Lower lobe of right lung (tissue), 2 donors: ENCODE data around the gene FAAP100. TPM values are rescaled to one million over a fixed set of nuclear protein-coding genes. Genes with fewer than 3 reads are reported as not detected.
A peak's percentile ranks its signal among the peaks of the same experiment; 100 is the strongest.

ENCODE experiments used
- ATAC-seq, 2 donors: fragments of 200-7000 bp; cut with Tn5 transposase; one replicate each; pipeline ENCODE4 v1.9.1; 2020 to 2022; ENCODE audit warnings: mild to moderate bottlenecking in 2 of 2, moderate library complexity in 2 of 2
- DNase-seq: peaks from one replicate; pipeline ENCODE4 v3.0.0-alpha.2; 2020
- H3K27ac ChIP-seq: fragments of 200-600 bp; one replicate; pipeline ENCODE4 v1.8.0; 2022
- H3K27me3 ChIP-seq: fragments of 200-600 bp; one replicate; pipeline ENCODE4 v1.8.0; 2022; ENCODE audit warnings: low read depth
- H3K36me3 ChIP-seq: fragments of 200-600 bp; one replicate; pipeline ENCODE4 v1.8.0; 2022; ENCODE audit warnings: mild to moderate bottlenecking
- H3K4me1 ChIP-seq: fragments of 200-600 bp; one replicate; pipeline ENCODE4 v1.8.0; 2022
- H3K4me3 ChIP-seq: fragments of 200-600 bp; one replicate; pipeline ENCODE4 v1.8.0; 2022; ENCODE audit warnings: mild to moderate bottlenecking
- H3K9me3 ChIP-seq: fragments of 200-600 bp; one replicate; pipeline ENCODE4 v1.8.0; 2022
- intact Hi-C: fragments of 100-400 bp; cut with DNase I; formaldehyde crosslinking; loops from one replicate; pipeline ENCODE4 v1.11.0; 2022
- total RNA-seq: library from RNA; stranded (reverse); fragmentation: NEBNext Ultra II Directional; extraction: Animal tissue kit (Norgen Biotek cat#: 25700); gene quantifications from one replicate; pipeline ENCODE4 v1.2.1, GENCODE V29; 2021
- TF ChIP-seq, protein P1 (sequence below): fragments of 200-600 bp; IDR thresholded peaks from one replicate; pipeline ENCODE4 v1.8.0; 2022; ENCODE audit warnings: antibody characterized with exemption, mild to moderate bottlenecking
- donor health status: DM: no; HTN: yes; CAD: no; lungs with severe emphysema.

Gene FAAP100
- total RNA-seq, 1 donor from 2014 or later = 26.0 TPM

DNA sequence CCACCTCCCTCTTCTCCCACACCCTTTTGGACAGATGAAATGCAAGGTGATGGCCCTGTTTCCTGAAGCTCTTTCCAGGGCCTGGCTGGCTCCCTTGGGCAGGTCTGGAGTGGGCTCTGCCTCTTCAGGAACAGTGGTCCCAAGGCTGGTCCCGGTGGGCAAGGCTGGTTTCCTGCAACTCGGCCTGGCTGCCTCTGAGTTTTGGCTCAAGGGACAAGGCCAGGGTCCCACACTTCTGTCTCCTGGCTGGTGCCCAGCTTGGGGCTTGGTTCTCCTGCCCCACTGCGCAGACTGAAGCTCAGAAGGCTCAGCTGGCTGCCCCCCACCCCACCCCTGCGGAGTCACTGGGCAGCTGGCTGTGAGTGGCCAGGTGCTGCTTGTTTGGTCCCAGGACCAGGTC is 35.7 kb downstream of the FAAP100 start:
- intact Hi-C loops = no loop called here
- TF ChIP-seq, protein P1, sequence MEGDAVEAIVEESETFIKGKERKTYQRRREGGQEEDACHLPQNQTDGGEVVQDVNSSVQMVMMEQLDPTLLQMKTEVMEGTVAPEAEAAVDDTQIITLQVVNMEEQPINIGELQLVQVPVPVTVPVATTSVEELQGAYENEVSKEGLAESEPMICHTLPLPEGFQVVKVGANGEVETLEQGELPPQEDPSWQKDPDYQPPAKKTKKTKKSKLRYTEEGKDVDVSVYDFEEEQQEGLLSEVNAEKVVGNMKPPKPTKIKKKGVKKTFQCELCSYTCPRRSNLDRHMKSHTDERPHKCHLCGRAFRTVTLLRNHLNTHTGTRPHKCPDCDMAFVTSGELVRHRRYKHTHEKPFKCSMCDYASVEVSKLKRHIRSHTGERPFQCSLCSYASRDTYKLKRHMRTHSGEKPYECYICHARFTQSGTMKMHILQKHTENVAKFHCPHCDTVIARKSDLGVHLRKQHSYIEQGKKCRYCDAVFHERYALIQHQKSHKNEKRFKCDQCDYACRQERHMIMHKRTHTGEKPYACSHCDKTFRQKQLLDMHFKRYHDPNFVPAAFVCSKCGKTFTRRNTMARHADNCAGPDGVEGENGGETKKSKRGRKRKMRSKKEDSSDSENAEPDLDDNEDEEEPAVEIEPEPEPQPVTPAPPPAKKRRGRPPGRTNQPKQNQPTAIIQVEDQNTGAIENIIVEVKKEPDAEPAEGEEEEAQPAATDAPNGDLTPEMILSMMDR = no peak
- Histone ChIP-seq H3K4me1 (peaks cover 50% of the 10 kb centered on the region), H3K27me3 (peaks cover 7% of the 10 kb centered on the region), H3K4me3 (peak overlapping the region; percentile 94), H3K36me3 (peaks cover 4% of the 10 kb centered on the region), H3K9me3 (no peaks in the 10 kb centered on the region), H3K27ac (no peak overlapping the region)
- DNase-seq (peak; percentile 46), ATAC-seq (no peak)

GRCh38 chr17:81515530-81516041 is 36.6 kb downstream of the FAAP100 start:
- Histone ChIP-seq H3K27me3 (peaks cover 7% of the 10 kb centered on the region), H3K36me3 (peaks cover 13% of the 10 kb centered on the region), H3K9me3 (no peaks in the 10 kb centered on the region), H3K27ac (peak overlapping the region; percentile 100), H3K4me3 (peak overlapping the region; percentile 94), H3K4me1 (peaks cover 50% of the 10 kb centered on the region)
- ATAC-seq (no peak), DNase-seq (peak; percentile 59)
- intact Hi-C loops = no loop called here
- TF ChIP-seq, protein P1 = no peak

DNA sequence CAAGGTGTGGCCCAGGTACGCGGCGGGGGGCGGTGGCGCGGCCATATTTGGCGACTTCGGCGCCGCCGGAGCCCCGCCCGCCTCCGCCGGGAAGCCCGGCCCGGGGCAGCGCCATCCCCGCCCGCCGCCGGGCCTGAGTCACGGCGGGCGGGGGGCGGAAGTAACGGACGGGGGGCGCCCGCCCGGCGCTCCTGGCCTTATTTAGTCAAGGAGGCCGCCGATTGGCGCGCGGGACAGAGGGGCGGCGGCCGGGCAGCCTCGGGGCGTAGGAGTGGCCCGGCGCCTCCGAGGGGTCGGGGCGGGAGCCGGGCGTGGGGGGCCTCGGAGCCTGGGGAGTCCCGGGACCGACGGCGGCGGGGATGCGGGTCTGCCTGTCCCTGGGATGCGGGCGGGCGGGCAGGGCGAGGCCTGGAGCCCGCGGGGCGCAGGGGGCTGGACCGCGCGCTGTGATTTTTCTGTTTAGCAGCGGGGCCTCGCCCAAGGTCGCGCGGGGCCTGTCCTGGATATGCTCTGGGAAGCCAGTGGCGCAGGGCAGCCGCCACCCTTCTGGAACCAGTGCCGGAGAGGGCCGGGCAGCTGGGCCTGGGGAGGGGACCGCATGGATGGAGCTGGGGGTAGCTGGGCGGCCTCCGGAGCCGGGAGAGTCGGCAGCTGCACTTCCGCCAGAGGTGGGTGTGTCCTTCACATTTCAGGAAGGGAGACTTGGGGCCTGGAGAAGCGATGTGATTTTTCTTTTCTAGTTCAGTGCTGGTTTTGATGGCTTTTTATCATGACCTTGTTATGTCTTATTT is 37.2 kb downstream of the FAAP100 start:
- Histone ChIP-seq H3K4me1 (peaks cover 49% of the 10 kb centered on the region), H3K27me3 (peaks cover 6% of the 10 kb centered on the region), H3K4me3 (peak overlapping the region; percentile 94), H3K9me3 (no peaks in the 10 kb centered on the region), H3K27ac (peak overlapping the region; percentile 100), H3K36me3 (peaks cover 19% of the 10 kb centered on the region)
- intact Hi-C loops = no loop called here
- DNase-seq = peak; percentile 89
- TF ChIP-seq, protein P1 = no peak
- peak; percentile 55 to 58 for ATAC-seq

DNA sequence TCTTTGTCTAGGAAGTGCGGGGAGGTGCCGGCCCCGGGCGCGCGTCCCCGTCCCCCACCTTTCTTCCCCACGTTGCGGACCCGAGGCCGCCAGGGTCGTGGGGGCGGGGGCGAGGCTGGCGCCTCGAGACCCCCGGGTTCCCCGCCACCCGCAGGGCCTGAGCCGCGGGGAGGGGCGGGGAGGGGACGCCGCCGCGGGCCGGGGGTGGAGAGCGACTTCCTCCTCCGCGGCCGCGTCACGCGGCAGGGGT is 37.7 kb downstream of the FAAP100 start:
- H3K27ac ChIP-seq = peak overlapping the region; percentile 100
- H3K4me3 ChIP-seq = peak overlapping the region; percentile 94
- peaks cover 24% of the 10 kb centered on the region for H3K36me3 ChIP-seq
- intact Hi-C loops = no loop called here
- peaks cover under 1% of the 10 kb centered on the region for H3K27me3 ChIP-seq
- DNase-seq (no peak), ATAC-seq (no peak)
- TF ChIP-seq, protein P1 = no peak
- H3K4me1 ChIP-seq = peaks cover 49% of the 10 kb centered on the region
- no peaks in the 10 kb centered on the region for H3K9me3 ChIP-seq

GRCh38 chr17:81513753-81514488 is 38.2 kb downstream of the FAAP100 start:
- ATAC-seq (peak; percentile 28 to 35), DNase-seq (peak; percentile 83)
- Histone ChIP-seq H3K27ac (peak overlapping the region; percentile 100), H3K9me3 (no peaks in the 10 kb centered on the region), H3K4me3 (peak overlapping the region; percentile 94), H3K27me3 (no peaks in the 10 kb centered on the region), H3K36me3 (peaks cover 29% of the 10 kb centered on the region), H3K4me1 (peaks cover 49% of the 10 kb centered on the region)
- intact Hi-C loops = no loop called here
- TF ChIP-seq, protein P1 = no peak
